ENCODE data around the gene DSPP.
"Not testable (repeated sequence)": the region's sequence is repeated elsewhere in the genome, so short reads cannot be mapped to it uniquely, and the experiment has no call there.

Gene DSPP

DNA sequence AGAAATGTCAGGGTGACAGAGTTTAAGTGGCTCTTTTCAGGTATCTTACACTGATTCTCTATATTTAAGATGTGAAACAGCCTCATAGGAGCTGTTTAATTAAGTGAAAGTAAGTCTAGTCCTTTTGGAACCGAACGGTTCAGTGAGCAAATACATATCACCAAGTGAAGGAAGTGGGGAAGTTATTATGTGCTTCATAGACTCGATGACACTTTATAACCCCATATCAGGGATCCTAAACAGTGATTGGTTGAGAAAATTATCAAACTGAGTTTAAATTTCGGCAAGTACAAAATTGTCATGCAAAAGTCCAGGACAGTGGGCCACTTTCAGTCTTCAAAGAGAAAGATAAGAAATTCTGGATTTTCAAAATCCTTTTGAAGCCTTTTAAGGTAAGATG, at the start of gene DSPP:
DSPP (plus strand) TSS at position 301 of the 400 bp plus-strand sequence. CDS start 2,380 bp downstream, outside the sequence.
- ATAC-seq, result no peak

DNA sequence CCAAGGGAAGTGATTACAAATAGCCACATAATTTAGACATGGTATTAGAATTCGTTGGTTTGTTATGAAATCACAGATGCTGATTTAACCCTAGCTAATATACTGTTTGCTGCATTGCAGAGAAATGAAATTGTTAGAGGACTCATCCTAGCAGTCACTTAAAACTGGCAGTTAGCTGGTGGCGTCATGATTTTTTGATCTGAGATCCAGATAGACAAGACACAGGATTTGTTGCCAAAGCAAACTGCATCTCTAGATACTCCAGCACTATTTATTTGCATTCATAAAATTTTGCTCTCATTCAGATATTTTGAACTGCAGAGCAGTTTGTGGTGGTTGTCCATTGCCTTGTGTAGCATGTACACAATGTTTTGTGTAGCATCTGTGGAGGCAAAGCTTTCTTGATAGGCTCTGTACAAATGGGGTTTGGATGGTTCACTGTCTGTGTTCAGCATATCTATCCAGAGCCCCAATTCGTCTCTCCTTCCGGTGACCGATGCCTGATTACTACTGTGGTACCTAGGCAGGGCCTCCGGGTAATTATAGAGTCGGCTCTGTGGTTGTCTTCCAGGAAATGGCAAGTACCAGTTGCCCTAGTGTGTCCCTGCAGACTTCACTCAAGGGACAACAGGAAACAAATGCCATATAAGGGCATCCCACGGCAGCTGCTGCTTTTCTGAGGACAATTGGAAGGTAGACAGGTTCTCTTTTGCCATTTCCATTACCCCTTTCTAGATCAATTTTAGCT, 49.1 kb upstream of the DSPP start:
- peak; percentile 87 to 90 for ATAC-seq

DNA sequence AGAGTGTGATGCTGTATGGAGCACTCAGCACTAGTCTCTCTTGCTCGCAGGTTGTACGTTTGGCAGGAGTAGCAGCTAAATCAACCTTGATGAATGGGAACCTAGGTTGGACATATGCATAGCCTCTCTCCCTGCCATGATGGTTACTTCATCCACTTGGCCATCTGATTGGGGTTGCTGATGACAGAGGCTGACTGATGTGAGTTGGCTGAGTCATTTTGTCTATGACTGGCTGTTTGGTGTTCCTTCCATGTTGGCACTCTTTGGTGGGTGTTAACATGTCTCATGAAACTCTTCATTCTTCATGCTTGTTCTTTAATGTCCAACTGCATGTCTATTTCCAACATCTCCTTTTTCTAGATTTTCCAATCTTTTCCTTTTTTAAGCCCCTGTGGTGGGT, 47.5 kb upstream of the DSPP start:
- no peak for ATAC-seq

DNA sequence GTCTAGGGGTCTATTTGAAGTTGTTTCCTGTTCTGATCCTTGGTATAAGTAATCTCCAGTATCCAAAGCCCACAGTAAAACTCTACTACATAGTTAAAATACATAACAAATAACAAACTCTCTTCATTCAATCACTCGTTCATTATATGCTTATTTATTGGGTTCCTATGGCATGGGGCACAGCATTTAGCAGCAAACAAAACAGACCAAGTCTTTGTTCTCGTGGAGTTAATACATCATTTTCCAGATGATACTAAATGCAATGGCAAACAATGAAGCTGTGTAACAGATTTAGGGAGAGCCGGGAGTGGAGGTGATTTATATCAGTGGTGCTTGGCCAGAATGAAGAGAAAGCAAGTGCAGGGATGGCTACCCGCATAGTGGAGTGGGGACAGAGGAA, 42.6 kb upstream of the DSPP start:
- ATAC-seq, result no peak

DNA sequence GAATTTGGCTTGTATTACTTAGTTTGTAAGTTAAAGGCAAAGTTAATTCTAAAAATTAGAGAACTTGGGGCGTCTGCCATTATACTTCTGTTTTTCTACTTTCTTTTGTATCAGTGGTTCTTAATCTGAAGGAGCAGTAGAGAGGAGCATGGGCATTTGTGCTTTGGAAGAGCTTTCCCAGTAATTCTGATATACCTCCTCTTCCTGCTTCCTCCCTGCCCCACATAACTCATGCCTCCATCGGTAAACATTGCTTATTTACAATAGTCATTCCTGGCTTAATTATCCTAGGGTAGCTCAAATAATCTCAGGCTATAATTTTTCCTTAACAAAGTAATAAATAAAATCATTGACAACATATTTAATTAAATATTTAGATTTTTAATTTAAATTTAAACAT, 42.1 kb upstream of the DSPP start:
- ATAC-seq, result no peak

DNA sequence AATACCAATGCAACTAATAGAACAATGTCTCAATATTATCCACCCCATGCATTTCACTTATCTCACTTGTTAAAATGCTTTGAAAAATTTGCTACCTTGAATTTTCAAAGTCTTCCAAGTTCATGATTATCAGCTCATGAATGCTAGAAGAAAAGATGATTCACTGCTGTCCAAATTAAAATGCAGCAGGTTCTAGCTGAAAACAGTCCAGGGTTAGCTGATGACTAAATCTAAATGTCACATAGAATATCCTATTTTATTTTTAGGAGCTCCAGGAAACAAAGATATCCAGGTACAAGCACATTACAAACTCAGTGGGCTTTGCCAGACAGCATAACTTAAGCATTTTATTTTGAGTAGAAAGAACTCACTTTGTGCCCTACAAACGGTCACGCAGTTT, 41.1 kb upstream of the DSPP start:
- ATAC-seq, result no peak

DNA sequence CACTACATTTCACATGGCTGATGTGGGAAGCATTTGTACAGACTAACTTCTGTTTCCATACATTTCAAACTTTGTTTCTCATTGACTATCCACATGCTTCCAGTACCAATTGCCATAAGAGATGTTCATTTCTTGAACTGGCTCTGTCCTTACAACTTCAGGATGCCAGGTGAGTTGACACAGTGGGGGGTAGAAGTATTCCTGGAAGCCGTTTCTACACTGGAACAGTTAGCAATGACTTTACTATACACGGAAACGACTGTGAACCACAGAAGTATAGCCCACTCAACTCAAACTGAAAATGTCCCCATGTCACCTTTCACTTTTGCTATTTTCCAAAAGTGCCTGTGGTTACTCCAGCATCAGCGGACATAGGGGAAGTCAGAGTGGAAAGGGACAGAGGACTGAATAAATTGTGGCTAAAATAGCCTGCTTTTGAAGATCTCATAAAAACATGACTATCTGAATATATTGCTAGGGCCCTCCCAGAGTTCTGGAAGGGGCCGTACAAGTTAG, 38.0 kb upstream of the DSPP start:
- ATAC-seq, result no peak

DNA sequence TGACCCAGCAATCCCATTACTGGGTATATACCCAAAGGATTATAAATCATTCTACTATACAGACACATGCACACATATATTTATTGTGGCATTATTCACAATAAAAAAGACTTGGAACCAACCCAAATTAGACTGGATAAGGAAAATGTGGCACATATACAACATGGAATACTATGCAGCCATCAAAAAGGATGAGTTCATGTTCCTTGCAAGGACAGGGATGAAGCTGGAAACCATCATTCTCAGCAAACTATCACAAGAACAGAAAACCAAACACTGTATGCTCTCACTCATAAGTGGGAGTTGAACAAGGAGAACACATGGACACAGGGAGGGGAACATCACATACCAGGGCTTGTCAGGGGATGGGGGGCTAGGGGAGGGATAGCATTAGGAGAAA, 34.0 kb upstream of the DSPP start:
- ATAC-seq, result not testable (repeated sequence)

DNA sequence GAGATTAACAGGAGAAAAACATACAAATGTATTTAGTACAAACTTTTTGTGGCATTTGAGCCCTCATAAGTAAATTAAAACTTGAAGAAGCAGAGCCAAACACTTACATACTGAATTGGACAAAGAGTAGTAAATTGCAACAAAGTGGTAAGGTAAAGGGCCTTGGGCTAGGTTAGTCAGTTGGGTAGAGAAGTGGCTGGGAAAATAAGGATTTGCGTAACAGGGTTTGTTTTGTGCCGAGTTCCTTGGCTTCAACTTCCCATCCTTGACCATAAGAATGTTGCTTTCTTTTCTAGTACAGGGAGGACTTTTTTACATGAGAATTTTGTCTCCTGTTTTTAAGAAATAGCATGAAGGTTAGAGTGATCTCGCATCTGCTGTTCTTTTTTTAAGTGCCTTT, 33.3 kb upstream of the DSPP start:
- ATAC-seq, result no peak

DNA sequence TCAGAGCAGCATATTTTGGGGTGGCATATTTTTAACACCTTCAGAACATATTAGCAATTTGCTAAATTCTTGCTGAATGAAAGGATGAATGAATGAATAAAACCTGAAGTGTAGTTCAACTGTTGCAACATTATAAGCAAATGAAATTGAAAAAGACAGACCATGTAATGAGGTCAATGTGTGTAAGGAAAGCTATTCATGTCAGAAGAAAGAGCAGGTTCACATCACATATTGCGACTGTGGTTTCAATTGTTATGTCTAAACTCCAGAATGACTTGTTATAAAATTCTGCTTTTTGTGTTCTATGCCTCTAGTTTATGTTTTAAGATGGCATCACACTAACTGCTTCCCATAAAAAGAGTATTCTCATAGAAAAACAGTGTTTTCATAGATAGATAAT, 32.9 kb upstream of the DSPP start:
- ATAC-seq, result no peak

DNA sequence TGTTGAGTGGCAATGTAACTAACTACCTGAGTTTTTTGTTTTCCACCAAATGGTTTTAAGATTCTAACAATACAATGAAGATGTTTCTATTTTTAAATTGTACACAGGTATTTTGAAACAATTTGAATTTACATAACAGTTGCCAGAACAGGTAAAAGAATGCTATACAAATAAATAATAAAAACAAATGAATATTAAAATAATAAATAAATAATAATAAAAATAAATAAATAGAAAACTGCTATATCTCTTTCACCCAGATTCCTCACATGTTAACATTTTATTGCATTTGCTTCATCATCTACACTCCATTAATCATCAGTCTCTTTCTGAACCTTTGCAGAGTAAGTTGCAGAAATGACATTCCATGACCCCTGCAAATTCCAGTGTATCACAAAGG, 32.3 kb upstream of the DSPP start:
- ATAC-seq, result no peak

DNA sequence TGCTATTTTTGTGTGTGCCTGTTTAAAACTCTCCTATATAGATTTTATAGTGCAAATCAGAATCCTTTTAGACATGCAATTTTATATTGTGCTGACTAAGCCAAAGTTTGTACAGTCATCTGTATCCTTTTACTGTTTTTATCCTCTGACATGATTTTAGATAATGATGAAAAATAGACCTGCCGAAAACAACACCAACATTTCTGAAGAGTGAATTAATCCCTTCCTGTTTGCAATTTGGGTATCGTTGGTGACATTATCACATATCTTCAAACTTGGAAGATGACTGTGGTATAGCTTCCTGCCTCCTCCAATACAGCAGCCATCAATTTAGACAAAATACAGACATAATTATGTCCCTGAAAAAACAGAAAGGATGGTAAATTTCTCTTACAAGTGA, 28.9 kb upstream of the DSPP start:
- no peak for ATAC-seq

DNA sequence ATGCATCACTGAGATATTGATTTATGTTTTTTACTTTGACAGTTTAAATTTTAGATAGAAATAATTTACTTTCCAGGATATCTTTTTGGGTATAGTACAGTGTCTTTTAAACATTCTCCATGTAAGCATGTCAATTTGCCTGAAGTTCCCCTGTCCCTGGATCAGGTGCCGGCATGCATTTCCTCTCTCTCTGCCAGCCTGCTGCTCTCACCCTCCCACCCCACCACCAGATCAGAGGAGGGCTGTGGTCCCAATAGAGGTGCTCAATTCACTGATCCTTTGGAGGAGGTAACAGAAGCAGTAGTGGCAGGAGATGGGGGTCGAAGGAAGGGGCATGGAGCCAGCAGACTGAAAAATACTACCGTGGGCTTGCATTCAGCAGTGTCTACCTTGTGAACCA, 28.3 kb upstream of the DSPP start:
- no peak for ATAC-seq

DNA sequence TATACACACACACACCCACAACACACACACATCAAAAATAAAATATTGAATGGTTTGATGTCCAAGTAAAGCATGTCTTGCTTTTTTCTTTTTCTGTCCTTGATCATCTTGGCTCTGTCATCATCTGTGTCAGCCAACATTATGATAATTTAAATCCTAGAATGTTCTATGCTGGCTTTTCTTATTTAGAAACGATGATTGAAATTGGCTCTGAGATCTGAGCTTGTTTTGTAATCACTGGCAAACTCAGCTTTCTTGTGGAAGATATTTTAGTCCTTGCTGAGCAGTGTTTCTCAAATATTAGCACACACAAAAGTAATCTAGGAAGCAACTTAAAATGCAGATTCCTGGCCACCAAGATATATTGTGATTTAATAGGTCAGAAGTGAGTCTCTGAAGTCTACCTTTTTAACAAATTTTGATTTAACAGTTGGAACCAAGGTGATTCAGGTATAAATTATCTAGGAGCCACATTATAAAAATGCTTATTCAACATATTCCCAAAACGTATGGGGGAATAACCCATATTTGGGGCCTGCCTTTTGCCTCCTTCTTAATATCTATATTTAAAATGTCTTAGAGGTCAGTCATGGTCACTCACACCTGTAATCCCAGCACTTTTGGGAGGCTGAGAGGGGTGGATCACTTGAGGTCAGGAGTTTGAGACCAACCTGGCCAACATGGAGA, 24.0 kb upstream of the DSPP start:
- ATAC-seq, result no peak

DNA sequence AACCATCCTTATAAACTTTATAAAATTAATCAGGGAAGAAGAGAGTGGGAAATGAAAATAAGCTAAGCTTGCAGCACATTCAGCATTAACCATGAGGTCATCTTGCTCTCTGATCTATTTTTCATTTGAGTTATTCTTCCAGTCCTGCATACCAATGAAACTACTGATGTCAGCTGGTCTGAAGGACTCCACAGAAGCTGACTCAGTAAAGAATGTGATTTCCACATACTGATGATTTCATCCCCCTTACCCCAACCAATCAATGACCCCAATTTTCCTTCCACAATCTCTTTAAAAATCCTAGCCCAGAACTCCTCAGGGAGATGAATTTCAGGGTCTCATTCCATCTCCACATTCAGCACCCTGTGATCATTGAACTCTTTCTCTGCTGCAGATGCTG, 18.8 kb upstream of the DSPP start:
- ATAC-seq, result no peak

DNA sequence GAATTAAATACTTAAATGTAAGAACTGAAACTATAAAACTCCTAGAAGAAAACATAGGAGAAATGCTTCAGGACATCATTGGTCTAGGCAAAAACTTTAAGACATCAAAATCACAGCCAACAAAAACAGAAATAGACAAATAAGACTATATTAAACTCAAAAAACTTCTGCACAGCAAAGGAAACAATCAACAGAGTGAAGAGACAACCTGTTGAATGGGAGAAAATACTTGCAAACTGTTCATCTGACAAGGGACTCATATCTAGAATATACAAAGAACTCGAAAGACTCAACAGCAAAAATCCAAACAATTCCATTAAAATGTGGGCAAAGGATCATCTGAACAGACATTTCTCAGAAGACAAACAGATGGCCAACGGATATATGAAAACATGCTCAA, 16.2 kb upstream of the DSPP start:
- ATAC-seq, result no peak

DNA sequence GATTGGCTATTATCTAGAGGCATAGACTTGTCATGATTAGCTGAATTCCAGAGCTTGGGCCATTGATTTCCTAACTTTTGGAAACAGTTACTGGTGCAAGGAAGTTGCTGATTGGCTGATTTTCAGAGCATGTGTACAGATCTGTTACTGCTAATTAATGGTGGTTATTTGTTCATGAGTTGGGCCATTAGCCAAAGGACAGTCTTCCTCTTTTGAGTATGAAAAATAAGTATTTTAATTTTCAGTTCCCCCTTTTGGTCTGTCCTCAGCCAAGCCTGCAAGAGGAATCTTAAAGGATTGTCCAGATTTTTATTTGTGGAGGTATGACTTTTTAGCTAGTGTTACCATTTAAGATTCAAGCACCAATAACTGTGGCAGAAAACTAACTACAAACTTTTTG, 7.0 kb upstream of the DSPP start:
- ATAC-seq, result no peak

DNA sequence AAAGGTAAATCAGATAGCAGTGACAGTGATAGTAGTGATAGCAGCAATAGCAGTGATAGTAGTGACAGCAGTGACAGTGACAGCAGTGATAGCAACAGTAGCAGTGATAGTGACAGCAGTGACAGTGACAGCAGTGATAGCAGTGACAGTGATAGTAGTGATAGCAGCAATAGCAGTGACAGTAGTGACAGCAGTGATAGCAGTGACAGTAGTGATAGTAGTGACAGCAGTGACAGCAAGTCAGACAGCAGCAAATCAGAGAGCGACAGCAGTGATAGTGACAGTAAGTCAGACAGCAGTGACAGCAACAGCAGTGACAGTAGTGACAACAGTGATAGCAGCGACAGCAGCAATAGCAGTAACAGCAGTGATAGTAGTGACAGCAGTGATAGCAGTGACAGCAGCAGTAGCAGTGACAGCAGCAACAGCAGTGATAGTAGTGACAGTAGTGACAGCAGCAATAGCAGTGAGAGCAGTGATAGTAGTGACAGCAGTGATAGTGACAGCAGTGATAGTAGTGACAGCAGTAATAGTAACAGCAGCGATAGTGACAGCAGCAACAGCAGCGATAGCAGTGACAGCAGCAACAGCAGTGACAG, 6.1 kb downstream of the DSPP start:
- ATAC-seq, result no peak

DNA sequence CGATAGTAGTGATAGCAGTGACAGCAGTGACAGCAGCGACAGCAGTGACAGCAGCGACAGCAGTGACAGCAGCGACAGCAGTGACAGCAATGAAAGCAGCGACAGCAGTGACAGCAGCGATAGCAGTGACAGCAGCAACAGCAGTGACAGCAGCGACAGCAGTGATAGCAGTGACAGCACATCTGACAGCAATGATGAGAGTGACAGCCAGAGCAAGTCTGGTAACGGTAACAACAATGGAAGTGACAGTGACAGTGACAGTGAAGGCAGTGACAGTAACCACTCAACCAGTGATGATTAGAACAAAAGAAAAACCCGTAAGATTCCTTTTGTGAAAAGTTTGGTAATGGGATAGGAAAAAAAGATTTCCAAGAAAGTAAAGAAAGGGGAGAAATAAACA, 7.9 kb downstream of the DSPP start:
- no peak for ATAC-seq

DNA sequence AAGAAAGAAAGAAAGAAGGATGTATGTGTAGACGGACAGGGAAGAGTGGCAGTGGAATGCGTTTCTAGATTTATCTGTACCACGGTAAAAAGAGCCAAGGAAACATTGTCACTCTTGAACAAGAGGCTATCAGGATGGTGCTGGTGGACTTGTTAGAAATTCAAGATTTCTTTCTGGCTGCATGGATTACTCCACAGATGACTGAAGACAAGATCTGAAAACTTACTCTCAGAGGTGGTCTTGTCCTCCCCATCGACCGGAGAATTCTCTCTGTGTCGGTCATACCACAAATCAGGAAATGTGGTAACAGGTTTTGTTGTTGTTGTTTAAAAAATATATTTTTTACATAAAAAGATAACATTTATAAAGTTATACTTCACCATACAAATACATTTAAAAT, 11.8 kb downstream of the DSPP start:
- ATAC-seq, result no peak

DNA sequence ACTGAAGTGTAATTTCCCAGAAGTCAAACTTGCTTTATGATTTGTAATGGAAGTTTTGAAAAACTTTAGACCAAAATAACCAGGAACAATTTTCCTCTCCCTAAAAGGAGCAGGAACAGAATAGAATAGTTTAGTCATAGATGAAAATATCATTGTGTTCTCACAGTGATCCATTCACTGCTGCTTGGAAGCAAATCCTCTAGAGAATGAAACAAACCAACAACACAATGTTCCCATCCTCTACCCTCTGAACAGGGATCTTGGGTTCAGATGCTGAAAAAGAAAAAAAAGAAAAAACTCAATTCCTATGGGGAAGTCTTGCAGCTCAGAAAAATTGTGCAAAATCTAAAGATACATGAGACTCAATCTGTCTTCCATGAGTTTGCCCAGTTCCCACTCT, 12.2 kb downstream of the DSPP start:
- ATAC-seq, result no peak

DNA sequence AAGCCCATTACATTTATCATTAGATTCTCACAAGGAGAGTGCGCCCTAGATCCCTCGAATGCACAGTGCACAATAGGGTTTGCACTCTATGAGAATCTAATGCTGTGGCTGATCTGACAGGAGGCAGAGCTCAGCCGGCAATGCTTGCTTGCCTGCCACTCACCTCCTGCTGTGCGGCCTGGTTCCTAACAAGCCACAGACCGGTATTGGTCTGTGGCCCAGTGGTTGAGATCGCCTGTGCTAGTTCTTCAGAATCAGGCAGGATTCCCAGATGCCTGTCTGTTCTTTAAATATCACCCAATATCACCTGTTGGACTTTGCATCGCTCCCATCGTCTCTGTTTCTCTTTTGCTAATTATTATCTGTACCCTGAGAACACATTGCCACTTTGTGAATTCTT, 14.0 kb downstream of the DSPP start:
- no peak for ATAC-seq

DNA sequence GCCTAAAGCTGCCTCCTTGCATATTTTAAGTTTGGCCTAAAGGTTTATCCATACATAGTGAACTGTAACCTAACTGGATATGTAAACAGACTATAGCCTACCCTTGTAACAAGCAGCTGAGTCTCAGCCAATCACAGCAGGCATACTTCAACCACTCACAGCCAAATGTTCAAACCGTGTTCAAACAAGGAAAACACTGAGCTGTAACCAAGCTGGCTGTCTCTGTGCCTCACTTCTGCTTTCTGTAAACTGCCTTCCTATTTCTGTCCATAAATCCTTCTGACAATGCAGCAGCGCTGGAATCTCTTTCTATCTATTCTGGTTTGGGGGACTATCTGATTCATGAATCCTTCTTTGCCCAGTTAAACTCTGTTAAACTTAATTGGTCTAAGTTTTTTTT, 16.4 kb downstream of the DSPP start:
- ATAC-seq, result no peak

DNA sequence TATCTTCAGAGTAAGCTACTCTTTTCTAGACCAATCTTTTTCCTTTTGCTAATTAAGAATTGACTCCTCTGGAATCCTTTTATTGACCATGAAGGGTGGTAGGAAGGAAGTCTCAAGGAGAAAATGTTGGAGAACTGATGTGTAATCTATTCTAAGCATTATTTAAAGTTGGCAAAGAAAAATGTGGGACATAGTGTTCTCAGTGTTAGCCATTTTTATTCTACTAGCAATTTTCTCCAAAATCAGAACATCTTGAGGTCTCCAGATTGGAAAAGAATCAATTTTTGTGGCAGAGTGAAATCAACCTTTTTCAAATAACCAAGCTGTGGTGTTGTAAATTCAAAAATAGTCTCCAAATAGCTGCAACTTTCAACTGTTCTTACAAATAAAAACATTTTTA, 23.3 kb downstream of the DSPP start:
- no peak for ATAC-seq
